Loucy (cell line): ENCODE results near the gene PPP1R3D.

Experiments used
- CTCF ChIP-seq: fragments of 200-600 bp; sonication (generic); conservative IDR thresholded peaks from 2 replicates; pipeline ENCODE4 v1.5.1; 2014; ENCODE audit warnings: mild to moderate bottlenecking, antibody characterized with exemption, low read length
- EZH2phosphoT487 ChIP-seq: fragments of 200-600 bp; IDR thresholded peaks from 2 replicates; pipeline ENCODE4 v1.6.1; 2018; ENCODE audit warnings: antibody characterized with exemption, mild to moderate bottlenecking, moderate library complexity, borderline replicate concordance

GRCh38 chr20:59911041-59911440 lies 29.1 kb downstream of the PPP1R3D start:
- TF ChIP-seq CTCF (no peak), EZH2phosphoT487 (no peak)
